ENCODE data around the gene B4GALT5.

B4GALT5 gene

GRCh38 chr20:49595811-49596561 lies 117.7 kb downstream of the B4GALT5 start:
- peak overlapping the region; percentile 75 to 93 for H3K27ac ChIP-seq
- no peak overlapping the region for H3K4me3 ChIP-seq
- no peak for DNase-seq (ENCODE audit: low spot score)
- TF ChIP-seq, protein P1, sequence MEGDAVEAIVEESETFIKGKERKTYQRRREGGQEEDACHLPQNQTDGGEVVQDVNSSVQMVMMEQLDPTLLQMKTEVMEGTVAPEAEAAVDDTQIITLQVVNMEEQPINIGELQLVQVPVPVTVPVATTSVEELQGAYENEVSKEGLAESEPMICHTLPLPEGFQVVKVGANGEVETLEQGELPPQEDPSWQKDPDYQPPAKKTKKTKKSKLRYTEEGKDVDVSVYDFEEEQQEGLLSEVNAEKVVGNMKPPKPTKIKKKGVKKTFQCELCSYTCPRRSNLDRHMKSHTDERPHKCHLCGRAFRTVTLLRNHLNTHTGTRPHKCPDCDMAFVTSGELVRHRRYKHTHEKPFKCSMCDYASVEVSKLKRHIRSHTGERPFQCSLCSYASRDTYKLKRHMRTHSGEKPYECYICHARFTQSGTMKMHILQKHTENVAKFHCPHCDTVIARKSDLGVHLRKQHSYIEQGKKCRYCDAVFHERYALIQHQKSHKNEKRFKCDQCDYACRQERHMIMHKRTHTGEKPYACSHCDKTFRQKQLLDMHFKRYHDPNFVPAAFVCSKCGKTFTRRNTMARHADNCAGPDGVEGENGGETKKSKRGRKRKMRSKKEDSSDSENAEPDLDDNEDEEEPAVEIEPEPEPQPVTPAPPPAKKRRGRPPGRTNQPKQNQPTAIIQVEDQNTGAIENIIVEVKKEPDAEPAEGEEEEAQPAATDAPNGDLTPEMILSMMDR (IDR thresholded peaks at IDR 0.05): no peak

GRCh38 chr20:49595346-49595745 lies 118.3 kb downstream of the B4GALT5 start:
- DNase-seq (ENCODE audit: low spot score): no peak
- Histone ChIP-seq H3K27ac (peak overlapping the region; percentile 75 to 93), H3K4me3 (no peak overlapping the region)
- TF ChIP-seq, protein P1 (IDR thresholded peaks at IDR 0.05): no peak

DNA sequence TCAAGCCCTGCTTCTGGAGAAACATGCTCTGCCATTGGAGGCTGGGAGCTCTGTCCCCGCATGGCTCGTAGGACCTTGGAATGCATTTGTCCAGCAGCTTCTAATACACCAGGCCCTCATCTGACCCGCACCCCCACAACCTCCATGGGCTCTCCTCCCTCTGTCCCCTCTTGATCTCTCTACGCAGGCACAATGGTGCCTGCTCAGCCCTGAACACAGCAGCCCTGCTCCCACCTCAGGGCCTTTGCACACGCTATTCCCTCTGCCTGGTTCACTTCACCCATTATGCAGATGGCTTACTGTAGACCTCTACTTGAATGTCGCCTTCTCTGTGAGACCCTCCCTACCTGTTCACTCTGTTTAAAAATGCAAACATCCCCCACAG lies 118.8 kb downstream of the B4GALT5 start:
- TF ChIP-seq, protein P1 (IDR thresholded peaks at IDR 0.05): no peak
- no peak overlapping the region for H3K4me3 ChIP-seq
- peak overlapping the region; percentile 75 to 93 for H3K27ac ChIP-seq
- DNase-seq (ENCODE audit: low spot score): no peak

DNA sequence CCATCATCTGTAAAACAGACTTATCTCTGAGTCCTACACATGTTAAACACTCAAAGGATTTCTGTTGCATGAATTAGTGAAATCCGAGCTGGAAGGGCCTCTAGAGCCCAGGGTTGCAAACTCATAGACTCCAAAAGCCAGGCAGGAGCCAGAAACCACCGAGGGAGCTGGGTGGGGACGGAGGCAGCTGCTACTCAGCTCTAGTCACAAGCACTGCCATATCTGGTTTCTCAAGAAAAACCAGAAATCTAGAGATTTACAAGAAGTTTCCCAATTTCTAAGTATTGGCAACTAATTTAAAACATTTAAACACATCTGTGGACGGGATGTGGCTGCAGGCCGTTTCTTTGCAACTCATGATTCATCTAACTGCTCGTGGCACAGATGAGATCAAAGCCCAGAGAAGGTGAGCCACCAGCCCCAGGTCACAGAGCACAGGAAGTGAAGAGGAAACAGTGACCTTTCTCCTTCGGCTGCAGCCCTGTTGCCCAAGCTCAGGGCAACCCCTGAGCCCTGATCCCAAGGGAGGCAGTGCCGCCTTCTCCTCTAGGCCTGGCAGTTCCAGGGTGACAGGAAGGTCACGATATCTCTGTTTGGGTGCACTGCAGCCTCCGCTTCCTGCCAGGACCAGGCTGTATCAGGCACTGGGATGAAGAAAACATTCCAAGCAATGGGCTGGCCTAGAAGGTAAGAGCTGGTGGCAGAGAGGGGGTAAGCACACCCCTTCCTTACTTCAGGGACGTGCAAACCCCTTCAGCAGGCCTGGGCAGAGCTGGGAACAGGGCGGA lies 119.3 kb downstream of the B4GALT5 start:
- TF ChIP-seq, protein P1 (IDR thresholded peaks at IDR 0.05): no peak
- peak; percentile 89 for DNase-seq (ENCODE audit: low spot score)
- H3K27ac ChIP-seq: peak overlapping the region; percentile 75 to 93
- H3K4me3 ChIP-seq: peak overlapping the region; percentile 13

GRCh38 chr20:49593466-49594142 lies 120.1 kb downstream of the B4GALT5 start:
- Histone ChIP-seq H3K27ac (peak overlapping the region; percentile 75 to 93), H3K4me3 (no peak overlapping the region)
- TF ChIP-seq, protein P1 (IDR thresholded peaks at IDR 0.05): no peak
- DNase-seq (ENCODE audit: low spot score): no peak

GRCh38 chr20:49592120-49592519 lies 121.6 kb downstream of the B4GALT5 start:
- H3K4me3 ChIP-seq: no peak overlapping the region
- DNase-seq (ENCODE audit: low spot score): no peak
- H3K27ac ChIP-seq: peak overlapping the region; percentile 75 to 93
- TF ChIP-seq, protein P1 (IDR thresholded peaks at IDR 0.05): no peak

All from coronary artery (tissue), 2 donors.